NCI-H2081 treated with DMSO at 0.1 percent for 48 hours (cell line): ENCODE data around the gene SLC1A1.
"Not testable (repeated sequence)": the region's sequence is repeated elsewhere in the genome, so short reads cannot be mapped to it uniquely, and the experiment has no call there.

Experiments used
- DNase-seq: peaks from one replicate; lab custom pipeline; 2025; lab: John Stamatoyannopoulos, UW

The SLC1A1 gene

GRCh38 chr9:4506490-4506889, 16.2 kb downstream of the SLC1A1 start:
- DNase-seq, result no peak

GRCh38 chr9:4507306-4508130, 17.2 kb downstream of the SLC1A1 start:
- DNase-seq, result no peak

- DNase-seq, result no peak
Measured at GRCh38 chr9:4508246-4508906, 18.1 kb downstream of the SLC1A1 start.

- no peak for DNase-seq
Measured at GRCh38 chr9:4508907-4509589, 18.8 kb downstream of the SLC1A1 start.

- DNase-seq, result no peak
Measured at GRCh38 chr9:4509590-4509984, 19.3 kb downstream of the SLC1A1 start.

- DNase-seq, result no peak
Measured at GRCh38 chr9:4510546-4511322, 20.5 kb downstream of the SLC1A1 start.

GRCh38 chr9:4514252-4515128, 24.2 kb downstream of the SLC1A1 start:
- no peak for DNase-seq

GRCh38 chr9:4515958-4516375, 25.7 kb downstream of the SLC1A1 start:
- no peak for DNase-seq

- no peak for DNase-seq
Measured at GRCh38 chr9:4517274-4517673, 27.0 kb downstream of the SLC1A1 start.

- DNase-seq, result no peak
Measured at GRCh38 chr9:4519604-4520003, 29.3 kb downstream of the SLC1A1 start.

- DNase-seq, result no peak
Measured at GRCh38 chr9:4520055-4520454, 29.8 kb downstream of the SLC1A1 start.

GRCh38 chr9:4530375-4530774, 40.1 kb downstream of the SLC1A1 start:
- DNase-seq, result no peak

GRCh38 chr9:4530831-4531230, 40.6 kb downstream of the SLC1A1 start:
- DNase-seq, result not testable (repeated sequence)

- DNase-seq, result not testable (repeated sequence)
Measured at GRCh38 chr9:4531355-4531754, 41.1 kb downstream of the SLC1A1 start.

- DNase-seq, result not testable (repeated sequence)
Measured at GRCh38 chr9:4533881-4534280, 43.6 kb downstream of the SLC1A1 start.

GRCh38 chr9:4536196-4536595, 45.9 kb downstream of the SLC1A1 start:
- not testable (repeated sequence) for DNase-seq

GRCh38 chr9:4537581-4537980, 47.3 kb downstream of the SLC1A1 start:
- DNase-seq, result no peak

- no peak for DNase-seq
Measured at GRCh38 chr9:4538107-4538506, 47.8 kb downstream of the SLC1A1 start.

- DNase-seq, result no peak
Measured at GRCh38 chr9:4538621-4539020, 48.4 kb downstream of the SLC1A1 start.

GRCh38 chr9:4540425-4540824, 50.2 kb downstream of the SLC1A1 start:
- no peak for DNase-seq

GRCh38 chr9:4541281-4541680, 51.0 kb downstream of the SLC1A1 start:
- DNase-seq, result no peak
